BJ (cell line): ENCODE results near the gene GPC6. TPM values are rescaled to one million over a fixed set of nuclear protein-coding genes. Genes with fewer than 3 reads are reported as not detected.

ENCODE experiments used
- CTCF ChIA-PET: fragments of 350-600 bp; formaldehyde crosslinking; extraction: SDS; loops from one replicate; lab custom pipeline; 2021; ENCODE audit warnings: antibody characterized with exemption, inconsistent platforms; lab: Yijun Ruan, JAX
- POLR2A ChIA-PET: fragments of 300-600 bp; sonication (Branson Sonifier 250); formaldehyde crosslinking; extraction: SDS; loops from one replicate; lab custom pipeline; 2021; ENCODE audit warnings: antibody characterized with exemption; lab: Charles Lee
- DNase-seq: peaks from one replicate; pipeline ENCODE4 v3.0.0-alpha.2; 2011; ENCODE audit warnings: low read depth
- H3K27me3 ChIP-seq: 2 replicates; pipeline ENCODE4 v1.6.0; 2011; ENCODE audit warnings: low read length; ENCODE audit not compliant: control insufficient read depth, insufficient read depth
- H3K36me3 ChIP-seq: 2 replicates; pipeline ENCODE4 v1.5.1; 2011; ENCODE audit warnings: low read length; ENCODE audit not compliant: control insufficient read depth, insufficient read depth
- H3K4me3 ChIP-seq: 2 replicates; pipeline ENCODE4 v1.5.1; 2011; ENCODE audit warnings: low read depth, mild to moderate bottlenecking, control low read depth, low read length
- CTCF ChIP-seq: IDR thresholded peaks from 2 replicates; pipeline ENCODE4 v1.5.1; 2011; ENCODE audit warnings: low read depth, mild to moderate bottlenecking, control low read depth, inconsistent platforms, low read length, moderate library complexity; ENCODE audit not compliant: insufficient read depth
- polyA plus RNA-seq: library from polyadenylated mRNA; depleted of rRNA; stranded (reverse); fragments of >200 nt; gene quantifications from 2 replicates; pipeline ENCODE4 v1.2.3, GENCODE V29; 2011

GPC6 gene
- polyA plus RNA-seq, 1 experiment, result 23.0 TPM

GRCh38 chr13:93525087-93525486 is 298.5 kb downstream of the GPC6 start:
- no peak for DNase-seq
- TF ChIP-seq CTCF, result no peak
- Histone ChIP-seq H3K36me3 (no peaks in the 10 kb centered on the region), H3K27me3 (no peaks in the 10 kb centered on the region), H3K4me3 (no peak overlapping the region)
- ChIA-PET POLR2A (no interaction called here), CTCF (no interaction called here)

GRCh38 chr13:93527748-93528297 is 301.2 kb downstream of the GPC6 start:
- Histone ChIP-seq H3K36me3 (no peaks in the 10 kb centered on the region), H3K27me3 (no peaks in the 10 kb centered on the region), H3K4me3 (no peak overlapping the region)
- ChIA-PET POLR2A (no interaction called here), CTCF (no interaction called here)
- TF ChIP-seq CTCF, result no peak
- DNase-seq, result no peak

GRCh38 chr13:93529961-93530360 is 303.4 kb downstream of the GPC6 start:
- DNase-seq, result no peak
- no peak overlapping the region for H3K4me3 ChIP-seq
- ChIA-PET POLR2A (no interaction called here), CTCF (no interaction called here)
- no peak for TF ChIP-seq CTCF
- H3K36me3 ChIP-seq, result no peaks in the 10 kb centered on the region
- no peaks in the 10 kb centered on the region for H3K27me3 ChIP-seq

- no peak overlapping the region for H3K4me3 ChIP-seq
- CTCF ChIA-PET, result interaction anchor here (0.5 kb wide), 1 partner anchor 290 kb away, joined by 3 read pairs; no protein-coding TSS in a partner anchor
- POLR2A ChIA-PET, result no interaction called here
- DNase-seq, result no peak
- no peaks in the 10 kb centered on the region for H3K36me3 ChIP-seq
- TF ChIP-seq CTCF, result no peak
- no peaks in the 10 kb centered on the region for H3K27me3 ChIP-seq
Measured at GRCh38 chr13:93534181-93534700, 307.6 kb downstream of the GPC6 start.

- ChIA-PET POLR2A (no interaction called here), CTCF (interaction anchor here (0.6 to 0.7 kb wide), 2 partner anchors 259 to 371 kb away, joined by 3 read pairs; no protein-coding TSS in a partner anchor)
- Histone ChIP-seq H3K36me3 (no peaks in the 10 kb centered on the region), H3K27me3 (no peaks in the 10 kb centered on the region), H3K4me3 (no peak overlapping the region)
- DNase-seq, result no peak
- no peak for TF ChIP-seq CTCF
Measured at GRCh38 chr13:93535251-93535650, 308.6 kb downstream of the GPC6 start.
